CD4-positive, alpha-beta T cell treated with Interleukin-10 for 1 hour (primary cell): ENCODE results near the gene CARMIL1.
"Not testable (repeated sequence)": the region's sequence is repeated elsewhere in the genome, so short reads cannot be mapped to it uniquely, and the experiment has no call there.

Source experiments
- DNase-seq: peaks from one replicate; pipeline ENCODE4 v3.0.0-alpha.2; 2020

The CARMIL1 gene

GRCh38 chr6:25277857-25278256 lies 1.3 kb upstream of the CARMIL1 start:
- DNase-seq = no peak

- DNase-seq = no peak
These were observed 787 bp upstream of the CARMIL1 start for GRCh38 chr6:25278261-25278913.

- DNase-seq = peak; percentile 12
These were observed 672 bp downstream of the CARMIL1 start for GRCh38 chr6:25279748-25280343.

GRCh38 chr6:25280344-25281074 lies 1.3 kb downstream of the CARMIL1 start:
- peak; percentile 12 for DNase-seq

GRCh38 chr6:25286891-25287290 lies 7.7 kb downstream of the CARMIL1 start:
- DNase-seq = no peak

GRCh38 chr6:25287941-25288340 lies 8.8 kb downstream of the CARMIL1 start:
- no peak for DNase-seq

- DNase-seq = no peak
These were observed 9.3 kb downstream of the CARMIL1 start for GRCh38 chr6:25288518-25288917.

GRCh38 chr6:25290306-25291060 lies 11.3 kb downstream of the CARMIL1 start:
- no peak for DNase-seq

- no peak for DNase-seq
These were observed 13.2 kb downstream of the CARMIL1 start for GRCh38 chr6:25292384-25292783.

- DNase-seq = no peak
These were observed 16.5 kb downstream of the CARMIL1 start for GRCh38 chr6:25295651-25296050.

- no peak for DNase-seq
These were observed 17.2 kb downstream of the CARMIL1 start for GRCh38 chr6:25296217-25296905.

- no peak for DNase-seq
These were observed 17.9 kb downstream of the CARMIL1 start for GRCh38 chr6:25297039-25297441.

GRCh38 chr6:25297823-25298522 lies 18.8 kb downstream of the CARMIL1 start:
- no peak for DNase-seq

GRCh38 chr6:25298523-25298865 lies 19.3 kb downstream of the CARMIL1 start:
- DNase-seq = not testable (repeated sequence)

- no peak for DNase-seq
These were observed 22.2 kb downstream of the CARMIL1 start for GRCh38 chr6:25301362-25301761.

GRCh38 chr6:25302151-25302550 lies 23.0 kb downstream of the CARMIL1 start:
- DNase-seq = no peak

- no peak for DNase-seq
These were observed 23.5 kb downstream of the CARMIL1 start for GRCh38 chr6:25302677-25303128.

GRCh38 chr6:25303254-25303653 lies 24.1 kb downstream of the CARMIL1 start:
- DNase-seq = no peak

GRCh38 chr6:25306379-25306778 lies 27.2 kb downstream of the CARMIL1 start:
- DNase-seq = no peak

GRCh38 chr6:25307805-25308494 lies 28.8 kb downstream of the CARMIL1 start:
- DNase-seq = no peak

- DNase-seq = no peak
These were observed 30.7 kb downstream of the CARMIL1 start for GRCh38 chr6:25309886-25310285.
